Fibroblast of pulmonary artery (primary cell): Measurements from ENCODE around the gene FAM221B.

Source experiments
- DNase-seq: peaks from one replicate; pipeline ENCODE4 v3.0.0-alpha.2; 2010; ENCODE audit warnings: low read depth
- H3K4me3 ChIP-seq: replicated peaks from 2 replicates; pipeline ENCODE4 v1.5.1; 2011; ENCODE audit warnings: low read depth, mild to moderate bottlenecking, control low read depth, low read length, moderate library complexity
- TF ChIP-seq, protein P1 (sequence below): IDR thresholded peaks from 2 replicates; pipeline ENCODE4 v1.5.1; 2011; ENCODE audit warnings: mild to moderate bottlenecking, control low read depth, low read length, inconsistent platforms; ENCODE audit errors: missing control alignments

The FAM221B gene

DNA sequence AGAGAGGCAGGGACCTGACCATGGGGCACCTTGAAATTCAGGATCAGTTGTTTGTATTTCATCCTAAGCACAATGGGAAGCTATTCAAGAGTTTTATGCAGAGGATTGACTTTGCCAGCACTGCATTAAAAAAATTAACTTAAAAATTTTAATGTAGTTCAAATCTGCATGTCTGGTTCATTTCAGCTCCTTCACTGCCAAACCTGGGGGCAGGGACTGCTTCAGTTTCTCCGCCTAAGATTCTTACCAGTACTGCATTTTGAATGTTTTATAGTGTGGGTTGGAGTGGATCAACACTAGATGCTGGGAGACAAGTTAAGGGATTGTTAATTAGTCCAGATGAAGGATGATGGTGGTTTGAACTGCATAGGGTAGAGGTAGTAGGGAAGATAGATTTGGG, 58.8 kb downstream of the FAM221B start:
- no peak for DNase-seq

DNA sequence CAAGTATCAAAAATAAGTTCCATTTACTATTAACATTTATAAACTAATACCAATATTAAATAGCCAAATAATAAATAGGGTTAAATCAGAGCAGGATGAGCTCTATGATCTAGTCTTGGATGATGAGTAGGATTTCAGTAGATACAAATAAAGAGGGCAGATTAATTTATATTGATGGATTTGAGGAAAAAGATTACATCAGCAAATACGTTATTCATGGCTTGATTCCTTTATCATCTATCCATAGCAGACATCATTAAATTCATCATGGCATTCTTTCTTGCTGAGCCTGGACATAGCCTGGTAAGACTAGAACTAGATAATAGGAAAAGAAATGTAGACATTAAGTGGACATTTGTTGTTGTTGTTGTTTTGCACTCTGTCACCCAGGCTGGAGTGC, 61.1 kb downstream of the FAM221B start:
- H3K4me3 ChIP-seq, result no peak overlapping the region
- TF ChIP-seq, protein P1, sequence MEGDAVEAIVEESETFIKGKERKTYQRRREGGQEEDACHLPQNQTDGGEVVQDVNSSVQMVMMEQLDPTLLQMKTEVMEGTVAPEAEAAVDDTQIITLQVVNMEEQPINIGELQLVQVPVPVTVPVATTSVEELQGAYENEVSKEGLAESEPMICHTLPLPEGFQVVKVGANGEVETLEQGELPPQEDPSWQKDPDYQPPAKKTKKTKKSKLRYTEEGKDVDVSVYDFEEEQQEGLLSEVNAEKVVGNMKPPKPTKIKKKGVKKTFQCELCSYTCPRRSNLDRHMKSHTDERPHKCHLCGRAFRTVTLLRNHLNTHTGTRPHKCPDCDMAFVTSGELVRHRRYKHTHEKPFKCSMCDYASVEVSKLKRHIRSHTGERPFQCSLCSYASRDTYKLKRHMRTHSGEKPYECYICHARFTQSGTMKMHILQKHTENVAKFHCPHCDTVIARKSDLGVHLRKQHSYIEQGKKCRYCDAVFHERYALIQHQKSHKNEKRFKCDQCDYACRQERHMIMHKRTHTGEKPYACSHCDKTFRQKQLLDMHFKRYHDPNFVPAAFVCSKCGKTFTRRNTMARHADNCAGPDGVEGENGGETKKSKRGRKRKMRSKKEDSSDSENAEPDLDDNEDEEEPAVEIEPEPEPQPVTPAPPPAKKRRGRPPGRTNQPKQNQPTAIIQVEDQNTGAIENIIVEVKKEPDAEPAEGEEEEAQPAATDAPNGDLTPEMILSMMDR, result no peak
- DNase-seq, result no peak

More for the DNA sequence above, 58.8 kb downstream of the FAM221B start:
- no peak overlapping the region for H3K4me3 ChIP-seq
- TF ChIP-seq, protein P1, result no peak

DNA sequence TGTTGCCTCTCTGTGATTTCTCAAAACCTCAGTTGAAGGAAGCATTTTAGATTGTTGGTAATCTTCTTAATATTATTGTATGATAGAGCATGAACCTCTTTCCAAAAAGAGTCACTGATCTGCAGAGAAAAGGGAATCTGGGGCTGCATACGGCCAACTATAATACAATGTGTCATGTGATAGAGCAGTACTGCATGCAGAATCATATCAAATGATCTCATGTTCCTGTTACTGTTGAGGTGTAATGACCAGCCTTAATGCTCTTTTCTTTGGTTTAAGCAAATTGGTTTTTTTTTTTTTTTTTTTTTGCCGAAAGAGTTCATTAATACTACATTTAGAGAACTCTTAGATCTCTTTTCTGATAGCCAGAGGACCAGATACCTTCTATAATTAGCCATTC, 61.5 kb downstream of the FAM221B start:
- TF ChIP-seq, protein P1, result no peak
- no peak for DNase-seq
- no peak overlapping the region for H3K4me3 ChIP-seq
